NCI-H187 treated with DMSO at 0.1 percent for 48 hours (cell line): ENCODE results near the gene EGFLAM.
"Not testable (repeated sequence)": the region's sequence is repeated elsewhere in the genome, so short reads cannot be mapped to it uniquely, and the experiment has no call there.

Source experiments
- DNase-seq: peaks from one replicate; lab custom pipeline; 2025; lab: John Stamatoyannopoulos, UW

EGFLAM gene

DNA sequence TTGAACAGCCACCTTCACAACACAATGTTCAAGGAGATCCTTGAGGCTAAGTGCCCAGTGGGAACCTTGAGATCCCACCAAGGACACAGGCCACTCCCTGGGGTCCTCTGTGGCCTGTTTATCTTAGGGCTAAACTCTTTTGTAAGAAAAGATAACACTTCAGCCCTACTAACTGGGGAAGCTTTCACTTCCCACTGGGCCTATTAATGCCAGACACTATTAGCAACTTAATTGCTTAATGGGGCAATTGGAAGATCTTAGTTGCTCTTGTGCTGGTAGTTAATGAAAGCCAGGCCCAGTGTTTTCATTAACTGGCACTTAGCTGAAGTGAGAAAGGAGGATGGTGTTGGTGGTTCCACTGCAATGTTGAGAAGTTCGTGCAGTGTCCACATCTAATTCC is 117.1 kb downstream of the EGFLAM start:
- no peak for DNase-seq

- DNase-seq, result no peak
These were observed 118.0 kb downstream of the EGFLAM start for GRCh38 chr5:38376404-38376803.

- no peak for DNase-seq
These were observed 120.2 kb downstream of the EGFLAM start for GRCh38 chr5:38378579-38378978.

- DNase-seq, result no peak
These were observed 121.1 kb downstream of the EGFLAM start for GRCh38 chr5:38379350-38379937.

DNA sequence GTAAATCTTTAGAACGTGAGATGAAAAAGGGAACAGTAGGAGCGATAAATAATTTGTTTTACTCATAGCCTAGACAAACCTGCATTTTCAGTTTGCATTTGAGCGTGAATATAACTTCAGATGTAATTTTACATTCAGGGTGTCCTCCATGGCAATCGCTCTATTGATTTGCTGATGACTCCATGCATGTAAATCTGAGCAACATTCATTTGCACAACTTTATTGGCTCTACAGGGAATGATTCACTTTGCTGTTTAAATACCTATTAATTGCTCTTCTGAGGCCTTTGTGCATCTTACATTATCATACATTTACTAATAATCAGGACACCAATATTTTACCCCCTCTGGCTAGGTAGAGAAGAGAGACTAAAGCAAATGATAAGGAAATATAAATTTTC is 122.2 kb downstream of the EGFLAM start:
- no peak for DNase-seq

- no peak for DNase-seq
These were observed 123.0 kb downstream of the EGFLAM start for GRCh38 chr5:38381361-38381760.

- peak; percentile 62 for DNase-seq
These were observed 124.5 kb downstream of the EGFLAM start for GRCh38 chr5:38382898-38383297.

DNA sequence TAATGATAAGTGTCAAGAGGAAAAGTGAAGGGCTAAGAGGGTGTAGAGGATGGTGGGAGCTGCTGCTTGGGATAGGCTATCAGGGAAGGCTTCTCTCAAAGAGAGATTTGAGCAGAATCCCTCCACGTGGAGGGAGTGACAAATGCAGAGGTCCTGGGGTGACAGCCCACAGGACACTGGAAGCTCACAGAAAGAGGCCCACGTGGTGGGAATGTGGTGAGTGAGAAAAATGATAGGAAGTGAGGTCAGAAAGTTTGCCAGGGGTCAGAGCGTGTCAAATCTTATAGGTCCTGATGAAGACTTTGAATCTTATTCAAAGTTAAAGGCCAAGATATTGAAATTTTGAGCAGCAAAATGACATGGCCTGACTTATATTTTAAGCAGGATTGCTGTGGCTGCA is 125.3 kb downstream of the EGFLAM start:
- DNase-seq, result no peak

- DNase-seq, result no peak
These were observed 126.0 kb downstream of the EGFLAM start for GRCh38 chr5:38384396-38384795.

GRCh38 chr5:38387161-38387560 is 128.8 kb downstream of the EGFLAM start:
- no peak for DNase-seq

DNA sequence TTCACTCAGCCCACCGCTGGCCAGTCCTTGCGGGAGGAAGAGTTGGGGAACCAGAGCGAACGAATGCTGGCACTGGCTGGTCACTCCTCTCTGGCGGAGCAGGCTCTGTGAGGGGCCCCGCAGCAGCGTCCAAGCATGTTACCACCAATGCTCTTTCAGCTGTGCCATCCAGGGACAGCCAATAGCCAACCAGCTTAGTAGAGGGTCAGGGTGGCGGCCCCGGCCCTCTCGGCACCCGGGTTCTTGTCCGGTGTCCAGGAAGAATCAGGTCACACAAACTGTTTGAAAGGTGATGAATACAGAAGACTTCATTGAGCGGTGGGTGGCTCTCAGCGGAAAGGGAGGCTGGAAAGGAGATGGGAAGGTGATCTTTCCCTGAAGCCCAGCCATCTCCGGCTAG is 135.3 kb downstream of the EGFLAM start:
- no peak for DNase-seq

GRCh38 chr5:38396766-38397165 is 138.4 kb downstream of the EGFLAM start:
- no peak for DNase-seq

DNA sequence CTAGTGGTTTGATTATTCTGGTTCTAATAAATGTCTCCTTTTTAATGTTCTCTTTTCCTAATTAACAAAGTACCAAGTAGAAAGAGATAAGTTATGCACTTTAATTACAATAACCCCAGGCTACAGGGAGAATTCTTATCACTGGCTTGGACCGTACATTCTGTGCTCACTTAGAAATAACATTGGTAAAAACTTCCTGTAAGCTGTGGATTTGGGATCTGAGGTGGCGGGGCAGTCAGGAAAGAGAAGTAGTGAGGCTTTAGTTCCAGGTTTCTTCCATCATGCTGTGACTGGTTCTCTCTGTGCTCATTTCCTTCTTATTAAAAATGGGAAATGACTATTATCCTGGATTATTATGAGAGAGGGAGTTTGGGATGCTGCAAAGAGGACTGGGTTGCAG is 142.0 kb downstream of the EGFLAM start:
- DNase-seq, result no peak

GRCh38 chr5:38401145-38401544 is 142.8 kb downstream of the EGFLAM start:
- no peak for DNase-seq

DNA sequence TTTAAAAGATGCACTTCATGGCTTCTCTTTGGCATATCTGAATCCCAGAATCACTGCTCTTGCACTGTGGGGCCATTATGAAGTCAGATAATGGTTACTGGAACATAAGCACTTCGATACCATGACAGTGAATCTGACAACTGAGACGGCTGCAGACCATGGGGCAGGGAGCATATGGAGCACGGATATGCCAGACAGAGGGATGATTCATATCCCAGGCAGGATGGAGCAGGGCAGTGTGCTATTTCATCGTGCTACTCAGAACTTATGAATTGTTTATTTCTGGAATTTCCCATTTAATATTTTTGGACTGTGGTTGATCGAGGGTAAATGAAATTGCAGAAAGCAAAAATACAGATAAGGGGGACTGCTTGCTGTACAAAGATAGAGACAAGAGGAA is 145.0 kb downstream of the EGFLAM start:
- DNase-seq, result no peak

DNA sequence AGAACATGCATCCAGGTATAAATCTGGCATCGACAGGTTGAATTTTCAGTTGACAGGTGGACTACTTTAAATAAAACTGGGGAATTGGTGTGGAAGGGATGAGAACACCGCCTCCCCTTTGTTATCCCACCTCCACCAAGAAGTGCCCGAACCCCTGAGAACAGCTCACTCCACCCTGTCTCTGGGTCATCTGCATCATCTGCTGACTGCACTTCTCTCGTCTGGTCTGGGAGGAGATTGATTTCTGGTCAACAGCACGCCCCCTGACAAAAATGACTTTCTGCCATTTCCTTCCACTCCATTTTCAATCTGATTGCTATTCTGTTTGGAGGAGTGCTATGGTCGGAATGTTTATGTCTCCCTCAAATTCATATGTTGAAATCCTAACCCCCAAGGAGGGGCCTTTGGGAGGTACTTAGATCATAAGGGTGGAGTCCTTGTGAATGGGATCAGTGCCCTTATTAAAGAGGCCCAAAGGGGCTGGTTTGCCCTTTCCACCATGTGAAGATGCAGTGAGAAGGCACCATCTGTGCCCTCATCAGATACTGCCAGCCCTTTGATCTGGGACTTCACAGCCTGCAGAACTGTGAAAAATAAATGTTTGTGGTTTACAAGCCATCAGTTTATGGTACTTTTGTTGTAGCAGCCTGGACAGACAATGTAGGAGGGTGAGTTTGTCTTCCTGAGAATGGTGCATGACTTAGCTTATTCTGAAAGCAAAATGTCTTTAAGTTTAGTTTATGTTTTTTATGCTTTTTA is 145.7 kb downstream of the EGFLAM start:
- no peak for DNase-seq

- no peak for DNase-seq
These were observed 146.4 kb downstream of the EGFLAM start for GRCh38 chr5:38404667-38405276.

GRCh38 chr5:38408446-38409198 is 150.3 kb downstream of the EGFLAM start:
- DNase-seq, result no peak

DNA sequence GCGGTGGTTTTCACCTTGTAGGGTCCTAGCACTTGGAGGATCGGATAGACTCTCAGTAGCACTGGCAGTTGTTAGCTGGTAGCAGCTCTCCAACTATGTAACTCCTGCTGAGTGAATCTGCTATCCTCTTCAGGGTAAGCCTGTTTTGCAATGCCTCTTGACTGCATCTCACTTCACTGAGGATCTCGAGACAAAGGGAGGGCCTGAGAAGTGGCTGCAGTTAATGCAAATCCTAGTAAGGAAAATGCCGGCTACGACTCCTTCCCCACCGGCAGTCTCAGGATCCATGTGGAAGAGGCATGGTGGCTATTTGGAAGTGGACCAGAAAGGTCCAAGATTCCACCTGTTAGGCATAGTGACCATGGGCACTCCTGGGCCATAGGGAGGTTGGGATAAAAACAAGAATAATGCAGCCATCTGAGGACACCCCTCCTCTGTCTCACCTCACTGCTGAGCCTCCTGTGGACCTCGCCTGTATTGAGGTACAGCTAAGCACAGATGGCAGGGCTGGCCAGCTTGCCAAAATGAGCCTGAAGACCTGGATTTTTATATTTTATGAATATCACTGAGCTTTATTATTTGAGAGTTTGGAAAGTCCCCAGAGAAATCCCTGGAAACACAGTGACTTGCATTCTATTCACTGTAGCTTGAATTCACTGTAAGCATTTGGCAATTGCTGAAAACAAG is 152.1 kb downstream of the EGFLAM start:
- DNase-seq, result no peak

GRCh38 chr5:38413696-38414095 is 155.3 kb downstream of the EGFLAM start:
- DNase-seq, result no peak

DNA sequence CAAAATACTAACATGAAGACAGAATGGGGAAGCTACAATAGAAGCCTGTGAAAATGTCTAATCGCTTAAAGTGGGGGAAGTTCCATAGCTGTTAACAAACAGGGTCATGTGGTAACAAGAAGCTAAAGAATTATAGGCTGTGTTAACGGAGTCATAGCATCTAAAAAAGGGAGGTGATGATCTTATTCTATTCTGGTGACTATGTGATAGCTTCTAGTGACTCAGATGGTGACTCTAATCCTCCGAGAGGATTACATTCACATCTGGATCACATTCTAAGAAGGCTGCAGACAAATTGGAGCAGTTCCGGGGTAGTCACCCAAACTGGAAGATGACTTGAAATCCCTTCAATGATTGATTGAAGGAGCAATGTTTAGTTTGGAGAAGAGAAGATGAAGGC is 156.0 kb downstream of the EGFLAM start:
- DNase-seq, result no peak

GRCh38 chr5:38415772-38416171 is 157.4 kb downstream of the EGFLAM start:
- DNase-seq, result not testable (repeated sequence)
